AG10803 (cell line): ENCODE results near the gene LRRK2.

Source experiments
- DNase-seq: peaks from one replicate; pipeline ENCODE4 v3.0.0; 2010; ENCODE audit warnings: low read depth
- H3K4me3 ChIP-seq: 2 replicates; pipeline ENCODE4 v1.5.1; 2011; ENCODE audit warnings: mild to moderate bottlenecking, low read length, control low read depth
- CTCF ChIP-seq: conservative IDR thresholded peaks from 2 replicates; pipeline ENCODE4 v1.5.1; 2011; ENCODE audit warnings: mild to moderate bottlenecking, low read length, control low read depth, inconsistent platforms

LRRK2 gene

DNA sequence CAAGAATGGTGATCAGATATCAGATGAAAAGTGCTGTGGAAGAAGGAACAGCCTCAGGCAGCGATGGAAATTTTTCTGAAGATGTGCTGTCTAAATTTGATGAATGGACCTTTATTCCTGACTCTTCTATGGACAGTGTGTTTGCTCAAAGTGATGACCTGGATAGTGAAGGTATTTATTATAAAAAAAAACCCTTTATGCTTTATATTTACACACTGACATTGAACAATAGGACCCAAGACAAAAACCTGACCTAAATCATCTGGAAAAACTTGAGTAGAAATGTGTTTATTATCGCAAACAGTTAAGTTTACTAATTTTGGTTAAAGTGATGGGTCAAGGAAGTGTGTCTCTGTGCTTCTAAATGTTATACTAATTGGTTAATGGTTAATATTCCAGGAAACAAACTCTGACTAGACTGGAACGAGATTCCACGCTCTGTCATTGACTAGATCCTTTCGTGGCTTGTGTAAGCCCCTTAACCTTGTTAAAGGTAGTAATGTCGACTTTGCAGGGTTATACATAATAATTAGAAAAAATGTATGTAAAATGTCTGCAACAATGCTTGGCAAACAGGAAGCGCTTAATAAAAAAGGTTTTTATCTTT lies 62.7 kb downstream of the LRRK2 start:
- no peak overlapping the region for H3K4me3 ChIP-seq
- TF ChIP-seq CTCF = no peak
- DNase-seq = no peak

DNA sequence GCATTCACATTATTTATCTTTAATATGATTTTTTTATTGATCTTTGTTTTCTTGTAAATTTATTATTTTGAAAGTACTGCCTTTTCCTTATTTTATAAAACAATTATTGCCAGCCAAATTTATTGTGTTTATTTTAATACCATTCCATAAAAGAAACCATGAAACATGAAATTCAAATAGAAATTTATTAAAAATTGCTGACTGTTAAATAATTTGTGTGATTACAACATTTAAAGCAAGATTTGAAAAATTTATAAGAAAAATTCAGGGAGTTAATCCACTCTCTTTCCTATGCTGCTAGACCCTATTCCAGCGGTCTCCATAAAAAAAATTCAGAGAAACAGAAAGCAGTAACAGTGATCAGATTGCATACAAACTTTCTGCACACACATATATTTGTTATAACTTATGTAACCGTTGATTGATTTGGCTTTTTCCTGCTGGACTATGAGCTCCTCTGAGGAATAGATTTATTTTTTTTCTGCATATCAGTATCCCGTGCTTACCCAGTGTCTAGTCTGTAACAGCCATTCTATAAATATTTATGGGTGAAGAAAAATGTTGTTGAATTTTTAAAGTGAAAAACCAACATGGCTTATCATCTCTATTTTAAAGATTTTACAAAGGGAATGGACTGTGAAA lies 68.1 kb downstream of the LRRK2 start:
- no peak for DNase-seq
- TF ChIP-seq CTCF = no peak
- no peak overlapping the region for H3K4me3 ChIP-seq

- DNase-seq = no peak
- no peak for TF ChIP-seq CTCF
- H3K4me3 ChIP-seq = no peak overlapping the region
These were observed 73.5 kb downstream of the LRRK2 start for GRCh38 chr12:40298341-40298740.

GRCh38 chr12:40300490-40300889 lies 75.7 kb downstream of the LRRK2 start:
- no peak for TF ChIP-seq CTCF
- peak; percentile 2 for DNase-seq
- H3K4me3 ChIP-seq = no peak overlapping the region

GRCh38 chr12:40309001-40309400 lies 84.2 kb downstream of the LRRK2 start:
- no peak for TF ChIP-seq CTCF
- H3K4me3 ChIP-seq = no peak overlapping the region
- DNase-seq = no peak

GRCh38 chr12:40310211-40310610 lies 85.4 kb downstream of the LRRK2 start:
- no peak for TF ChIP-seq CTCF

GRCh38 chr12:40312196-40312595 lies 87.4 kb downstream of the LRRK2 start:
- DNase-seq = no peak
- no peak for TF ChIP-seq CTCF
- no peak overlapping the region for H3K4me3 ChIP-seq

More at GRCh38 chr12:40310211-40310610, 85.4 kb downstream of the LRRK2 start:
- no peak for DNase-seq
- no peak overlapping the region for H3K4me3 ChIP-seq
